ENCODE measurements around the gene PRKG1. TPM values are rescaled to one million over a fixed set of nuclear protein-coding genes. Genes with fewer than 3 reads are reported as not detected.
A peak's percentile ranks its signal among the peaks of the same experiment; 100 is the strongest.

The PRKG1 gene
- total RNA-seq, 1 experiment from 2014 or later = 0.09 TPM

DNA sequence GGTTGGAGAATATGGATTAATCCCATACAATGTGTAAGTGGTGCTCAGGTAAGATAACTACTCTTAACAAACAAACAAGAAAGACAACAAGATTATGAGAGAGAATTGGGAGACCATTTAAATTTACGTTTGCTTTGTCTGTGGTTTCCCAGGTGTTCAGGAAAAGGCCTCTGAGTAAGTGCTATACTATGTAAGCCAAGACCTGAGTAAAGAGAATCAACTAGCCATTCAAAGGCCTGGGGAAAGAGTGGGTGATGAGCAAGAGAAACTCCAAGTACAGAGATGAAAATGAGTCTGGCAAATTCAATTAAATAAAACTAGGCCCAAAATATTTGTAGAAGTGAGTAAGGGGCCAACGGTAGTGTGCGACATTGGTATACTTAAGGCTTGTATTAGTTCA, 615.2 kb downstream of the PRKG1 start:
- DNase-seq = no peak
- H3K36me3 Mint-ChIP-seq (ENCODE audit: insufficient read depth, unreplicated experiment) = peaks cover 5% of the 10 kb centered on the region
- H3K4me1 Mint-ChIP-seq (ENCODE audit: low read depth, unreplicated experiment) = peaks cover 25% of the 10 kb centered on the region
- TF ChIP-seq CTCF (IDR thresholded peaks at IDR 0.05; ENCODE audit: insufficient read depth in 1 of 2, low read depth in 1 of 2, low read length in 1 of 2, severe bottlenecking in 1 of 2, unreplicated experiment in 1 of 2) = no peak
- CTCF ChIA-PET = no interaction called here
- H3K9me3 Mint-ChIP-seq (ENCODE audit: unreplicated experiment) = peaks cover 23% of the 10 kb centered on the region
- Histone ChIP-seq H3K4me1 (peaks cover 18% of the 10 kb centered on the region), H3K4me3 (ENCODE audit: low read depth, low read length) (no peak overlapping the region), H3K9me3 (no peaks in the 10 kb centered on the region), H3K36me3 (ENCODE audit: control insufficient read depth, insufficient read depth, low read length) (no peaks in the 10 kb centered on the region), H3K27me3 (replicated peaks; ENCODE audit: control insufficient read depth, insufficient read depth, low read length) (no peaks in the 10 kb centered on the region)
- no peak overlapping the region for H3K27ac Mint-ChIP-seq (ENCODE audit: unreplicated experiment)
- H3K27me3 Mint-ChIP-seq (ENCODE audit: insufficient read depth, unreplicated experiment) = no peaks in the 10 kb centered on the region
- POLR2A ChIA-PET = no interaction called here
- no peak overlapping the region for H3K4me3 Mint-ChIP-seq (ENCODE audit: unreplicated experiment)
- no TSS peak for BruUV-seq (replicated peaks)
- intact Hi-C loops (cut with micrococcal nuclease; ENCODE audit: unreplicated experiment) = no loop called here

GRCh38 chr10:51691135-51691534, 616.8 kb downstream of the PRKG1 start:
- Mint-ChIP-seq H3K9me3 (ENCODE audit: unreplicated experiment) (peaks cover 23% of the 10 kb centered on the region), H3K27ac (ENCODE audit: unreplicated experiment) (no peak overlapping the region), H3K36me3 (ENCODE audit: insufficient read depth, unreplicated experiment) (peaks cover 5% of the 10 kb centered on the region), H3K4me1 (ENCODE audit: low read depth, unreplicated experiment) (peaks cover 22% of the 10 kb centered on the region), H3K4me3 (ENCODE audit: unreplicated experiment) (no peak overlapping the region), H3K27me3 (ENCODE audit: insufficient read depth, unreplicated experiment) (no peaks in the 10 kb centered on the region)
- no TSS peak for BruUV-seq (replicated peaks)
- peak; percentile 72 to 79 for DNase-seq
- Histone ChIP-seq H3K9me3 (no peaks in the 10 kb centered on the region), H3K27me3 (replicated peaks; ENCODE audit: control insufficient read depth, insufficient read depth, low read length) (no peaks in the 10 kb centered on the region), H3K36me3 (ENCODE audit: control insufficient read depth, insufficient read depth, low read length) (no peaks in the 10 kb centered on the region), H3K4me3 (ENCODE audit: low read depth, low read length) (no peak overlapping the region), H3K4me1 (peaks cover 18% of the 10 kb centered on the region)
- ChIA-PET CTCF (interaction anchor here (0.7 kb wide), 3 partner anchors 26 to 1385 kb away, joined by 3 to 4 read pairs (median 3); no protein-coding TSS in a partner anchor), POLR2A (interaction anchor here (0.7 kb wide), 4 partner anchors 23 to 1918 kb away, joined by 4 to 5 read pairs (median 4); no protein-coding TSS in a partner anchor)
- TF ChIP-seq CTCF (IDR thresholded peaks at IDR 0.05; ENCODE audit: insufficient read depth in 1 of 2, low read depth in 1 of 2, low read length in 1 of 2, severe bottlenecking in 1 of 2, unreplicated experiment in 1 of 2) = no peak
- intact Hi-C loops (cut with micrococcal nuclease; ENCODE audit: unreplicated experiment) = loop anchor here (1.0 kb wide), 2 partner anchors 9 to 39 kb away; no protein-coding TSS in a partner anchor

DNA sequence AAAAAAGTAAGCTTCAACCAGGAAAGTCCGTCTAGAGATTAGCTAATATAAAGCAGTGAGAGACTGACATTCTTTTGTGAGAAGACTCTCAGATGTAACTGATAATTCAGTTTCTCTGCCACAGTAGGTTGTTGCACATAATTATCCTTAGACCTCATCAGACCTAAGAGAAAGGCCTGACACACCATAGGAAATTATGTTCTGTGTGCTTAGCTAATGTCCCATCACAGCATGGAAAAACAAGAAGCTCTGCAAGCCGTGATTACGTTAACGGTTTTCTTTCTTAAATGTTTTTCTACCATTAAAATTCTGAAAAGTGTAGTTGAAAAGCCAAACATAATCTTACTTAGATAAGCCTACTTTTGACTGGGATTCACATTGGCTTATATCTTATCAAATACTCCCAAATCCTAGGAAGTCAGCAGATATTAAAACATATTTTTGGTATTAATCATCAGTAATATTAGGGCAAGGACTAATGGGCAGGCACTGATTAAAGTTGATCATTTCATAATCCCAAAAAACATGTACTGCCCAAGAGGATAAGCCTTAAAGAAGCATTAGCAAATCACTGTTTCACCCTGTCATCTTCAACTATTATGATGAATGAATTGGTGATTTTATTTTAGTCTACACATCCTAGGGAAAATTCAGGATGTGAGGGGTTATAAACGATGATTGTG, 619.9 kb downstream of the PRKG1 start:
- Mint-ChIP-seq H3K27ac (ENCODE audit: unreplicated experiment) (no peak overlapping the region), H3K36me3 (ENCODE audit: insufficient read depth, unreplicated experiment) (peaks cover 32% of the 10 kb centered on the region), H3K27me3 (ENCODE audit: insufficient read depth, unreplicated experiment) (no peaks in the 10 kb centered on the region), H3K9me3 (ENCODE audit: unreplicated experiment) (peaks cover 12% of the 10 kb centered on the region), H3K4me3 (ENCODE audit: unreplicated experiment) (no peak overlapping the region), H3K4me1 (ENCODE audit: low read depth, unreplicated experiment) (peaks cover 30% of the 10 kb centered on the region)
- POLR2A ChIA-PET = interaction anchor here (0.6 kb wide), 1 partner anchor 36 kb away, joined by 3 read pairs; no protein-coding TSS in a partner anchor
- no TSS peak for BruUV-seq (replicated peaks)
- Histone ChIP-seq H3K4me1 (peaks cover 27% of the 10 kb centered on the region), H3K4me3 (ENCODE audit: low read depth, low read length) (no peak overlapping the region), H3K27me3 (replicated peaks; ENCODE audit: control insufficient read depth, insufficient read depth, low read length) (no peaks in the 10 kb centered on the region), H3K9me3 (no peaks in the 10 kb centered on the region), H3K36me3 (ENCODE audit: control insufficient read depth, insufficient read depth, low read length) (no peaks in the 10 kb centered on the region; the same call in 1 of the 2 replicates)
- CTCF ChIA-PET = no interaction called here
- no peak for DNase-seq
- intact Hi-C loops (cut with micrococcal nuclease; ENCODE audit: unreplicated experiment) = no loop called here
- no peak for TF ChIP-seq CTCF (IDR thresholded peaks at IDR 0.05; ENCODE audit: insufficient read depth in 1 of 2, low read depth in 1 of 2, low read length in 1 of 2, severe bottlenecking in 1 of 2, unreplicated experiment in 1 of 2)

Data from Caco-2 (cell line).